GM18519 (cell line): ENCODE measurements around the gene FMN2.

Source experiments
- ATAC-seq: cut with Tn5 transposase; IDR thresholded peaks from one replicate; pipeline ENCODE4 v1.9.1; 2021; ENCODE audit warnings: mild to moderate bottlenecking, moderate library complexity; ENCODE audit not compliant: unreplicated experiment, low FRiP score

FMN2 gene

DNA sequence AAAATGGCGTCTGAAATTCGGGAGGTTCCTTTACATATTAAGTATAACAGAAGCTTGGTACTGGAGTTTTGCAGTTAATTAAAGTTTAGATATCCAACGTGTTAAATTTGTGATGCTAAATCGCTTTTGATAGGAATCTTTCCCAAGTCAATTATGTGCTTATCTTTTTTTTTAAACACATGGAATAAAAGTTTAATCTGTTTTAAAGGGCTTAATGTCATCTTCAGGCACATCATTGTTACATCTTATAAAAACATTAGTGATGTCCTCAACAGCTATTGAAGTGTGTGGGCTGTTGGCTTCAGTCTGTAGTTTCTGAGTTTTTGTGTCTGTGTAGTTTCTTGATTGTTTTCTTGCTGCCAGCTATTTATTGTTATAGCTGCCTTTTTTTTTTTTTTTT lies 5.3 kb downstream of the FMN2 start:
- no peak for ATAC-seq

DNA sequence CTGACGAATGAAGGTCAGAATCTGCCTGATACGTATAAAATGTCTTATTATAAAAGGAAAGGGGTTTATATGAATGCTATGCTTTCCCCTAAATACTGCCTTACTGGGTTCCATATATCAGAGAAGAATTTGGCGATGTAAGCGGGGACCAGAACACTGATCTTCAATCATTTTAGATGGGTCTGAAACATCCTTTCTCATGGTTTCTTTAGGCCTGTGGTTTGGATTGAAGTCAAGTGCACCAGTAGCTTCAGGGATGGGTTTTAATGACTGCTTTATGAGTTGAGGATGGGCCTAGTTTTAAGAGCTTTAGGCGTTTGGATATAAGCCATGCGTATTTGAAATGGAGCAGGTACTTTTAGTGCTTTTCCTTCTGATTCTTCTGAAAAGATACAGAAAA lies 6.9 kb downstream of the FMN2 start:
- no peak for ATAC-seq

DNA sequence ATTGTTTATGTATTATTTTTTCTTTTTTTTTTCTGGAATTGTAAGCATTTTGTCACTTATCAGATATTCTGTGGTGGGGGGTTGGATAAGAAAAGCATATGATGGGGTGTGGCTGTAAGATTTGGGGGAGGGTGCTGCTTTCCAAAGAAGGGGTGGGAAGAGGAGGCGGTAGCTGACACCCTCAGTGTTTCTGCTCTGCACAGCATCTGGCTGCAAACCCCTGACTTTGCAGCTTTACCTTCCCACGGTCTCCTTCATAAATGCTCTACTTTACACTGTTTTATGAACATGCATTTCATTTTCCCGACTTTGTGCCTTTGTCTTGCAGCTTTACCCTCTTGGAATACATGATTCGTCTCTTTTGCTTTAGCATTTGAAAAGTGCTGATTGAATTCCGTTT lies 7.6 kb downstream of the FMN2 start:
- ATAC-seq: no peak

DNA sequence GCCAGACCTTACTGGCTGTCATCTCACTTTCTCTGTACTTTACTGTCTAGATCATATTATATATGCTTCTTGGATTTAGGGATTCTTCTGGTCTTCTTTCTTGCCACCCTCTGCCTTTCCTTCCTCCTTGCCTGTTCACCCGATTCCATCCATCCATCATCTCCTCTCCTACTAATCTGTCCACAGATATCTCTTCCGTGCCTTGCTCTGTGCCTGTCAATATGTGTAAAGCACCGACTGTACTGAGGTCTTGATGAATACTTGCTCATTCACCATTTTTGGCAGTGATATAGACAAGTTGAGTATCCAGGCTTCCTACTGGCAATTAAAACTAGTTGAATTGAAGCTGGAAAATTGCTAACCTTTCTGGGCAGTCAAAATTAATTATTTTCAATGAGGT lies 8.1 kb downstream of the FMN2 start:
- ATAC-seq: no peak

DNA sequence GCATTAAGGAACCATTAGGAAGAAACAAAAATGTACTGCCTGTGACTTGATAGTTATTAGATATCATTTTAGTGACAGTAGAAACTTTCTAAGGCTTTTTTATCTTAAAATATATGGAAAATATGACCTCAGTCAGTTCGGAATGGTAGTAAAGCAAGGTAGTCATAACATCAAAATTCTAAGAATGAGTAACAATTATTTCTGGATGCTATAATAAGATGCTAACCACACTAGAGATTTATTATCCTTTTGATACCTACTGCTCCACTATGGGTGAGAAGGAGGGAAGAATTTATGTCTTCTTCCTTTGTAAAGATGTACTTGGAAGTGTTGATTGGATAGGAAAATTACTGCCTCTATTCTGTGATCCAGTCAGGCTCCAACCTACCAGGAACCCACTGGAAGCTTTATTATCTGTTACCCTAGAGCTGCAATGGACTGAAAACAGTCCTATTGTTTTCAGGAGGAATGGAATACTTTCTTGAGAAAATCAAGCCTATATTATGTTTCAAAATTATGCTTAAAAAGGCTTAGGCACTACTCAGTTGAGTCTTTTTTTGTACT lies 8.8 kb downstream of the FMN2 start:
- ATAC-seq: no peak

DNA sequence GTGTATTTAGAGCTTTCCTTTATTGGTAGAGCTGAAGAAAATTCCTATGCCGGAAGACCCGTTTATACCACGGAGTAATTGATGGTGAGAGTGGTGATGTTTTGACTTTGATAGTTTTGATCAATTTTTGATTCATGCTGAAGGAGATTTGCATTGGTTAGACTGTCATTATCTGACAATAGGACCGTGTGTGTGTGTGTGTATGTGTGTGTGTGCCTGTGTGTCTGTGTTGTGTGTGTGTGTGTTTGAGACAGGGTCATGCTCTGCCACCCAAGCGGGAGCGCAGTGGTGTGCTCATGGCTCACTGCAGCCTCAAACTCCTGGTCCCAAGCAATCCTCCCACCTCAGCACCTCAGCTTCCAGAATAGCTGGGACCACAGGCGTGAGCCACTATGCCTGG lies 9.6 kb downstream of the FMN2 start:
- no peak for ATAC-seq

DNA sequence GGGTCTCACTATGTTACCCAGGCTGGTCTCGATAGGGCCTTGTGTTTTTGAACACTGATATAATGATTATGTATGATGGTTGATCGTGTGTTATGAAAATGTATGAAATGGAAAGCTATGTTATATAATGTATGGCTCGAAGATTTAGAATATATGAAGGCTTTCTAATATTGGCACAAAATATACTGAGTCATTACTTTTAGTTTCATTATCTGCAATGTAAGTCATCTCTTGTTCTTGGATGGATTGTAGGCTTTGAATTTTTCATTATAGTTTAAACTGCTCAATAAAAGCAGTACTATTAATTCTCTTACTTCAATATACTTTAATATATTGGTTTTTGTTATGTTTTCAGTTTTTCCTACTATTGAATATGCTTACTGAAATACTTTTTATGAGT lies 10.1 kb downstream of the FMN2 start:
- no peak for ATAC-seq

DNA sequence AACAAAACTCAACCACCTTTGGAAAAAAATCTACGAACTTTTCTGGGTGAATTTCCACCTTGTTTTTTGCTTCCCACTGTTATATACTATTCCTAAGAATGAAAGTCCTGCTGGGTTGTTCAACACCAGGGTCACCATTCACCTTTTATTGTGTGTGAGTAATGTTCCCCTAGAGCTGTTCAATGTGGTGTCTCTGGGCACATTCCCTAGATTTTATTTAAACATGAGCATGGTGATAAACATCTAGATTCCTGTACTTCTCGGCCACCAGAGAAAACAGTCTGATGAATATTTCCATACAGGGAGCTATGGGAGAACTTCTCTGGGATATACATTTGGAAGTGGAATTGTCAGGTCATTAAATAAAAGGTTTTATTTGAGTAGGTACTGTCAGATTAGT lies 13.0 kb downstream of the FMN2 start:
- no peak for ATAC-seq

DNA sequence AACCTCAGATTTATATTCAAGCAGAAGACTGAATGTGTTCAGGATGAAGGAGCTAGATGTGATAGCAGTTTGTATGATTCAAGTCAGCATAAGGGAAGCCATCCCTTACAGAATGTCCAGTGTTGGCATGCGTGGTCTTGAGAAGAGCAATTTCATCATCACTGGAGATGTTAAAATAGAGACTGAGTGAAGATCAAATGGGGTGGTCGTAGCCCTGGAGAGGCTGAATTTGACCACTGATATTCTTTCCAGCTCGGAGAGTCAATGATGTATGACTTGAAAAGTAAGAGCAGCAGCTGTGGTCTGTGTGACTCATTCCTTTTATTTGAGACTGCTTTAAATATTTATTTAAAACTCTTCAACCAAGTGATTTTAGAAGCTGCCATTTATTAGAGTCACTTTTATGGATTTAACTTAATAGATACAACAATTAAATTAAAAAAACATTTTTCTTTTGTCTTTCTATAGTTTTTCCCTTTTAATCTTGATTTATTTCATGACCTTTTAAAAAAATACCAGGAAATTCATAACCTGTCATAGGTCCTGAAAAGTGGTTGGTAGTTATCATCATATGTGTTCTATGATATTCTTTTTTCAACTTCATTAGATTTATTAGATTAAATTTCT lies 15.5 kb downstream of the FMN2 start:
- ATAC-seq: no peak

DNA sequence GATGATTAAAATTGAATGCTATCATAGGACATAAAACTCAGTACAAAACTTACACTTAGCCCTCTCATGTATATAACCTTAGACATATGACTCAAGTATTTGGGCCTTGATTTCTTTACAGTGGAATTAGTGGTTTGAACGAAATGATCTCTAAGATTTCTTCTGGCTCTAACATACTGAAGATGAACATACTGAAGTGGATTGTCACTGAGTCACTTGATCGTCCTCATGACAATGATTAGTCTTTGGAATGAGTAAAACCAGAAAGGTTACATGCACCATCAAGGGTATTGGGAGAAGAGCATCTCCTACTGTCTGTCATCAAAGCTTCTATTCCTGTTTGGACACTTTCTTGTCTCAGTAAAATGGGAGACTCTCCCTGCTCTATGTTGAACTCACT lies 17.4 kb downstream of the FMN2 start:
- no peak for ATAC-seq

DNA sequence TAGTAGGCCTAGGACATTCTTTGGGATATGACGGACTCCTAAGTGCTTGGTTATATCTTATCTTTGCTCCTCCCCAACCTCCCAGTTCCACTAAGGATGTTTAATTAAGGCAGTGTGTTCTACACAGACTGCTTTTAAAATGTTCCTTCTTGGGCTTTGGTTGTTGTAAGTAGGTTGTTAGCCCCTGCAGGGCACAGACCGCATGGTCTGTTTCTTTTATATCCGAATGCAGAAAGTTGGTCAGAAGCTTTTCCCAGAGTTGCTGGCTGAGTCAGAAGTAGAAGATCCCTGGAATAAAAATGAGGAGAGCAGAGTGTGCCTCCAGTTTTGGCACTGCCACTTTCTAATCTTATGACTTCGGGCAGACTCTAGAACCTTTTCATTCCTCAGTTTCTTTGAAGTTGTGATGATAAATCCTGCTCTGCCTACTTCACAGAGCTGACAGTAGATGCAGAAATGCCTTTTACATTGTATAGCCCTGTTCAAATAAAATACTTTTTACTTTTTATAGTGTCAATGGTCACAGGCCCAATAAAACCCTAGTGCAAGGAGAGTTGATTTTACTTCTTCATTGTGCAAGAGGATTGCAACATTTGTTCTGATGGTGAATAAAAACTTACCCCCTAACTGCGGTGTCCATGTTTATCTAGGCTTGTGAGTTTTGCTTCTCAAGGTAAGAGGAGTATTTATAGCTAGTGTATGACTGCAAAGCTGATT lies 18.4 kb downstream of the FMN2 start:
- ATAC-seq: no peak

DNA sequence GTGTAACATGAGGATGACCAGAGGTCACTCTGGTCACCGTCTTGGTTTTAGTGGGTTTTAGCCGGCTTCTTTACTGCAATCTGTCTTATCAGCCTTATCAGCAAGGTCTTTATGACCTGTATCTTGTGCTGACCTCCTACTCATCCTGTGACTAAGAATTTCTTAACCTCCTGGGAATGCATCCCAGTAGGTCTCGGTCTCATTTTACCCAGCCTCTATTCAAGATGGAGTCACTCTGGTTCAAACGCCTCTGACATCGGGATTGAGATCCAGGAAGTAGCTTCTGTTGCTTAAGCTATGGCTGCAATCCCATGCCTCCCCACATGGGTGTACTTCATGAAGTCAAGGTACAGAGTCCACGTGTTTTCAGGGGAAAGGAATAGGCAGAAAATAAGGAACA lies 19.9 kb downstream of the FMN2 start:
- ATAC-seq: no peak

DNA sequence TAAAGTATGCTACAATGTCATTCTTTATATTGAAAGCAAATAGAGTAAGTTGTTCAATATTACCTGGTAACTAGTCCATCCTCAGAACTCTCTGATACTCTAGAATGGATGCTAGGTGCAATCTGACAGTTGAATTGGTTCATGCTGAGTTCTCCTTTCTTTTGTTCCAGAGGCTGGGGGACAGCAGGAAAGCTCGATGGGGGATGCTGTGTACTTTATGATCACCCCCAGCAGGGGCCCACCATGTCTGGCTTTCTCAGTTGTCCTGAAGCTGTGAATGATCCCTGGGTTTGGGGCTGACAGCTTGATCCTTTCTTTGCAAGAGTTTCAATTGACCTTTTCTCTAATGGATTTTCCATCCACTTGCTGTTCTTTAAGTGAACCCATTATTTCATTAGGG lies 22.5 kb downstream of the FMN2 start:
- no peak for ATAC-seq

DNA sequence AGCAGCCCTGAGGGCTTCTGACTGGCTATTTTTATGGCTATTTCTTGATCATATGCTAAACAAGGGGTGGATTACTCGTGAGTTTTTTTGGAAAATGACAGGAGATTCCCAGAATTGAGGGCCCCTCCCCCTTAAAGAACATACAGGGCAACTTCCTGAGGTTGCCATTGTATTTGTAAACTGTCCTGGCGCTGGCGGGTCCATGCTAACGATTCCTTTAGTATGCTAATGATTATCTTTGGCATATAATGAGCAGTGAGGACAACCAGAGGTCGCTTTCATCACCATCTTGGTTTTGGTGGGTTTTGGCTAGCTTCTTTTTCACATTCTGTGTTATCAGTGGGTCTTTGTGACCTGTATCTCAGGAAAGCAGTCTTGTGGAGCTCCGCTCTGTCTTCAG lies 24.1 kb downstream of the FMN2 start:
- ATAC-seq: no peak

DNA sequence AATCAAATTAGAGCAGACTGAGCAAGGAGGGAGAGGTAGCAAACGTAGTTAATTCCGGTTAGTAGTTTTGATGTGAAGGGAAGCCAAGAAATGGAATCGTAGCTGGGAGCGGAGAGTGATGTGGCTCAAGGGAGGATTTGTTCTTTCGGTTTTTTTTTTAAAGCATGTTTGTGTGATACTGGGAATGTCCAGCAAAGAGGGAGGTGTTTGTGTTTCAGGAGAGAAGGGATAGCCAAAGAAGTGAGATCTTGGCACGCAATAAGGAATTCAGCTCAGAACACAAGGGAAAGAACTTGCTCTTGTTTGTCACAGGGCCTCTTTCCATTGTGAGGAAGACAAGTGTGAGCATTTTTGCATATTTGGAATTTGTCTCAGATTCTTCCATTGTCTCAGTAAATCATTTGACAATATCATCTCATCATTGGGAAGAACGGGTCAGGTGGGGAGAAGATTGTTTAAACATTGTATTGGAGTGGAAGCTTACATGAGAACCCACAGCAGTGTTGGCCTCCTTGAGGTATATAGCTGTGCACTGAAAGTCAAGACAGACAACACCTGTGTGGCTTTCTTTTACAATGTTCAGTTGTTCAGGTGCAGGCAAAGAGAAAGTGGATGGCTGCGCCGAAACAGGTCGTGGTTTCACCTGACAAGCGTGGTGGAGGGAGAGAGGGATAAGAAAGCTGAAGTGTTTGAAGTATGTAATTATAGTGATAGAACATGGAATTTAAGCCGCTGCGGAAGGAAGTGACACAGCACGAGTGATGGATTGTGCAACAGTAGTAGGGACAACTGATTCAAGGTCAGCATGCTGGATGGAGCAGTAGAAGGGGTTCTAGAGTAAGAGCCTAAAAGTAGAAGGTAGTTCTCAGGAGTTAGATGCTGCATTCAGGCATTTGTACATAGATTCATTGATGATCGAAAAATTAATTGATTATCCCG lies 25.4 kb downstream of the FMN2 start:
- ATAC-seq: no peak

DNA sequence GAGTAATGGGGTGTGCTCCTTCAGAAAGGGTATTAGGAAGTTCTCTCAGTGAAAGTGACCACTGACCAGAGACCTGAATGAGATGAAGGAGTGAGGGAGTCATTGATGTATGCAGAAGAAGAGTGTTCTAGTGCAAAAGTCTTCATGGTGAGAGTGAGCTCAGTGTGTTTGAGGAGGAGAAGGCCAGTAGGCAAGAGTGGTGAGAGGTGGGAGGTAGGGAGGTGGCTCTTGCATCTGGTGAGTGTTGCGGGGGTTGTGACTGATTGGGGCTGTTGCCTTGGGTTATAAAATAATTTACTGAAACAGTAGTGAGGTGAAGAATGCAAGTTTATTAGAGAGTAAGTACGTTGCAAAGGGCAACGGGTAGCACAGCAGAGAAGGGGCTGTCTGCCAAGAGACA lies 26.2 kb downstream of the FMN2 start:
- ATAC-seq: no peak

DNA sequence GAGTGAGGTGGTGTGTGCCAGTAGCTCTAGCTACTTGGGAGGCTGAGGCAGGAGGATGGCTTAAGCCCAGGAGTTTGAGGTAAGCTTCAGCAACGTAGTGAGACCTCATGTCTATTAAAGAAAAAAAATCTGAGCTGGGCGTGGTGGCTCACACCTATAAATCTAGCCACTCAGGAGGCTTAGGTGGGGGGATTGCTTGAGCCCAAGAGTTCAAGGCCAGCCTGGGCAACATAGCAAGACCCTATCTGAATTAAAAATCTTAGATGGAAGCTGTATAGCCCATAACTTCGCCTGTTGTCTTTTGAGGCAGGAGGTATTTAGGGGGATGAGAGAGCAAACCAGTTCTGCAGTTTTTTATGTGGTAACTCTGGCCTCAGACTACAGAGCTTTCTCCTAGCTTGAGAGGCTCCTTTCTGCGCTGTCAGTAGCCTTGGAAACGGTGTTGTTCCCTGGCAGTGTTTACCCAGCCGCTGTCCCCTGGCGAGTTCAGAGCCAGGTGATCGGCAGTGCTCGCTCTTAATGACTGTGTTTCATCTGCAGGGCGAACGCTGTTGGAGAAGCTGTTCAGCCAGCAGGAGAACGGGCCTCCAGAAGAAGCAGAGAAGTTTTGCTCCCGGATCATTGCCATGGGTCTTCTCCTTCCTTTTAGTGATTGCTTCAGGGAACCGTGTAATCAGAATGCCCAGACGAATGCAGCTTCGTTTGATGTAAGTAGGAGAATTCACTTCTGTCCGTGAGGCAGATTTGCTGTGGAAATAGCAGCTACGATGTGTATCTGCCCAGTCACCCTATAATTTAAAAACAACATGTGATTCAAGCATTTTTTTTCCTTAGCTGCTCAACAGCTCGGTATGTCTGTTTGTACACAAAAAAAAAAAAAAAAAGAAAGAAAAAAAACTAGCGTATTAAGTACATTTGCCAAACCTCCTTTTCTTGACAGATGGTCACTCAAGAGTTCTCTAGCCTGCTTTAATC lies 31.2 kb downstream of the FMN2 start:
- no peak for ATAC-seq

DNA sequence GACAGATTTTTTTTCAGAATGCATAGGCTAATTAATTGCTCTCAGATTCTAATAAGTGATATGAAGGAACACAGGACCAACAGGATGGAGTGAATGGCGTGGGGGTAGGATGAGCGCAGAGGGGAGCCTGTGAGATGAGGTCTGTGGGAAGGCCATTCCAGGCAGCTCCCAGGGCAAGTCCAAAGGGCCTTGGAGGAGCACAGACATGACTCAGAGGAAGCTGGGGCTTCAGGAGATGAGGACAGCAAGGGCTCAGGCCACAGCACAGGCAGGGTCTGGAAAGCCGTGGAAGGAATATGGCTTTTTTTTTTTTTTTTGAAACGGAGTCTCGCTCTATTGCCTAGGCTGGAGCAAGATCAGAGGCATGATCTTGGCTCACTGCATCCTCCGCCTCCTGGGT lies 35.1 kb downstream of the FMN2 start:
- no peak for ATAC-seq

DNA sequence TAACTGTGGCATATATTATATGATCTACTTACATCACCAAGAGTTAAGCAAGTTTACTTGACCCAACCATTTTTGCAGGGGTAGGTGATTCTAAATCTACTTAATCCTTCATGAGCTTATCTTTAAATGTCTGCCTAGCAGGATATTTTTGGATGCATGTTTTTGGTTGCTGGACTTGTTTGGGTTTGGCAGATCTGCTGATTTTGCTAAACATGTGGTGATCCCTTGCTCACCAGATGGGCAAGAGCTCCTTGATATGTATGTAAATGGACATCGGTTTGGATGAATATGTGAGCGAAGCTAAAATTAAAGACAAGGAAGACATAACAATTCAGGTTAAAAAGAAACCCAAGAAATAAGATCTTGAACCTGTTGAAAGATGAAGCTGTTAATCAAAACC lies 36.7 kb downstream of the FMN2 start:
- no peak for ATAC-seq

DNA sequence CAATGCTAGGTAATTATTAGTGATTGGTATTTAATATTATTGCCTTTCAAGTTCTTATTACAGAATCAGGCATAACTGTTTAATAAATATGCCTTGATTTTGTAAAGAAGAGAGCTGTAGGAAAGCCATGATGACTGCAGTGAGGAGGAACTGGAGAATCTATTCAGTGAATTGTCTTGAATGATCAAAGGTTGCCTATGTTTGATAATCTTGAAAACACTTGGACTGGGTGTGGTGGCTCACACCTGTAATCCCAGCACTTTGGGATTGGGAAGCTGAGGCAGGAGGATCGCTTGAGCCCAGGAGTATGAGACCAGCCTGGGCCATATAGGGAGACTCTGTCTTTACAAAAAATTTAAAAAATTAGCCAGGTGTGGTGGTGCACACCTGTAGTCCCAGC lies 42.4 kb downstream of the FMN2 start:
- no peak for ATAC-seq
